ENCODE measurements around the gene RECK.

RECK gene

DNA sequence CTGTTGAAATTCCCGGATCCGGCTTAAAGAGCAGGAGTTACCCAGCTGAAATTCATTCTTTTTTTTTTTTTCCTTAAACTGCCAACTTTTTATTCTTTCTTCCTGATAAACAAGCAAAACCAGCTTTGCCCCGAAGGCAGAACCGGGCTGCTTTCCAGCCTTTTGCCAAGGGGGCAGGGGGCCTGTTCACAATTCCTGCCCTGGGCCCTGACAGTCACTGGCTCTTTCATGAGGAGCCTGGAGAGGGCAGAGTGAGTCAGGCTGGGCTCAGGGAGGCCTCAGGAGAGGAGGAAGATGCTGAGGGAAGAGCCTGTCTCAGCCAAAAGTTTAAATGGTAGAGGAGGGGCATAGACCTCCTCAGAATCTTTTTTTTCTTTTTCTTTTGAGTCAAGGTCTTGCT, 104.6 kb downstream of the RECK start:
- Histone ChIP-seq H3K4me1 (ENCODE audit: insufficient read depth, low read length, poor library complexity, severe bottlenecking) (peaks cover 85% of the 10 kb centered on the region), H2AFZ (ENCODE audit: low read length) (no peak overlapping the region), H3K36me3 (ENCODE audit: insufficient read depth, low read length) (no peaks in the 10 kb centered on the region), H3K9ac (ENCODE audit: low read depth, low read length, poor library complexity, severe bottlenecking) (peak overlapping the region; percentile 41), H3K9me3 (ENCODE audit: insufficient read depth, low read depth, low read length) (no peaks in the 10 kb centered on the region), H3K27me3 (ENCODE audit: insufficient read depth, low read length, poor library complexity, severe bottlenecking) (no peaks in the 10 kb centered on the region), H4K20me1 (ENCODE audit: insufficient read depth, low read length, poor library complexity, severe bottlenecking) (peaks cover 9% of the 10 kb centered on the region), H3K9me2 (replicated peaks; ENCODE audit: low read depth, low read length) (no peaks in the 10 kb centered on the region), H3K4me3 (ENCODE audit: low read length, poor library complexity, severe bottlenecking) (no peak overlapping the region), H3F3A (ENCODE audit: low read depth) (no peaks in the 10 kb centered on the region), H3K4me2 (ENCODE audit: low read depth, low read length, poor library complexity, severe bottlenecking) (peak overlapping the region; percentile 90), H3K79me2 (ENCODE audit: insufficient read depth, low read length) (peaks cover 75% of the 10 kb centered on the region)
- TF ChIP-seq EZH2phosphoT487 (IDR thresholded peaks at IDR 0.05; ENCODE audit: borderline replicate concordance): no peak
- TF ChIP-seq, protein P1, sequence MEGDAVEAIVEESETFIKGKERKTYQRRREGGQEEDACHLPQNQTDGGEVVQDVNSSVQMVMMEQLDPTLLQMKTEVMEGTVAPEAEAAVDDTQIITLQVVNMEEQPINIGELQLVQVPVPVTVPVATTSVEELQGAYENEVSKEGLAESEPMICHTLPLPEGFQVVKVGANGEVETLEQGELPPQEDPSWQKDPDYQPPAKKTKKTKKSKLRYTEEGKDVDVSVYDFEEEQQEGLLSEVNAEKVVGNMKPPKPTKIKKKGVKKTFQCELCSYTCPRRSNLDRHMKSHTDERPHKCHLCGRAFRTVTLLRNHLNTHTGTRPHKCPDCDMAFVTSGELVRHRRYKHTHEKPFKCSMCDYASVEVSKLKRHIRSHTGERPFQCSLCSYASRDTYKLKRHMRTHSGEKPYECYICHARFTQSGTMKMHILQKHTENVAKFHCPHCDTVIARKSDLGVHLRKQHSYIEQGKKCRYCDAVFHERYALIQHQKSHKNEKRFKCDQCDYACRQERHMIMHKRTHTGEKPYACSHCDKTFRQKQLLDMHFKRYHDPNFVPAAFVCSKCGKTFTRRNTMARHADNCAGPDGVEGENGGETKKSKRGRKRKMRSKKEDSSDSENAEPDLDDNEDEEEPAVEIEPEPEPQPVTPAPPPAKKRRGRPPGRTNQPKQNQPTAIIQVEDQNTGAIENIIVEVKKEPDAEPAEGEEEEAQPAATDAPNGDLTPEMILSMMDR (conservative IDR thresholded peaks at IDR 0.05; ENCODE audit: low read length): 0 out of 2 replicates have a peak, but pooled peaks have one; percentile 23

DNA sequence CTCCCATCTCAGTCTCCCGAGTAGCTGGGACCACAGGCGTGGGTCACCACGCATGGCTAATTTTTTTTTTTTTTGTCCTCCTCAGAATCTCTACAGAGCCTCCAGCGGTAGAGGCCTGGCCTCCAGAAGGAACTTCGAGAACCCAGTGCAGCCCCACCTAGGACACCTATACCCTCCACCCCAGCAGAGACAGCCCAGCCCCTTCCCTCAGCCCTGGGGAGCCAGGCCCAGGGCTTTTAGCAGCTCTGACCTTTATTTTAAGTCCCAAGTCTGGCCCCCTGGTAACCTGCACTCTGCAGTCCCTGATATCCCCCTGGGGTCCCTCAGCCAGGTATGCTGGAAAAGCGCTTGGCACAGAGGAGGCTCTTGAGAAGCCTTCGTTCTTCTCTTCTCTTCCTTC, 105.0 kb downstream of the RECK start:
- no peak overlapping the region for H3K9ac ChIP-seq (ENCODE audit: low read depth, low read length, poor library complexity, severe bottlenecking)
- H3K9me2 ChIP-seq (replicated peaks; ENCODE audit: low read depth, low read length): no peaks in the 10 kb centered on the region
- no peaks in the 10 kb centered on the region for H3K9me3 ChIP-seq (ENCODE audit: insufficient read depth, low read depth, low read length)
- no peak overlapping the region for H3K4me3 ChIP-seq (ENCODE audit: low read length, poor library complexity, severe bottlenecking)
- H3F3A ChIP-seq (ENCODE audit: low read depth): no peaks in the 10 kb centered on the region
- no peak for TF ChIP-seq EZH2phosphoT487 (IDR thresholded peaks at IDR 0.05; ENCODE audit: borderline replicate concordance)
- TF ChIP-seq, protein P1 (conservative IDR thresholded peaks at IDR 0.05; ENCODE audit: low read length): no peak
- peak overlapping the region; percentile 90 for H3K4me2 ChIP-seq (ENCODE audit: low read depth, low read length, poor library complexity, severe bottlenecking)
- no peaks in the 10 kb centered on the region for H3K27me3 ChIP-seq (ENCODE audit: insufficient read depth, low read length, poor library complexity, severe bottlenecking)
- H3K79me2 ChIP-seq (ENCODE audit: insufficient read depth, low read length): peaks cover 74% of the 10 kb centered on the region
- H4K20me1 ChIP-seq (ENCODE audit: insufficient read depth, low read length, poor library complexity, severe bottlenecking): peaks cover 9% of the 10 kb centered on the region
- H2AFZ ChIP-seq (ENCODE audit: low read length): no peak overlapping the region
- peaks cover 85% of the 10 kb centered on the region for H3K4me1 ChIP-seq (ENCODE audit: insufficient read depth, low read length, poor library complexity, severe bottlenecking)
- H3K36me3 ChIP-seq (ENCODE audit: insufficient read depth, low read length): no peaks in the 10 kb centered on the region

DNA sequence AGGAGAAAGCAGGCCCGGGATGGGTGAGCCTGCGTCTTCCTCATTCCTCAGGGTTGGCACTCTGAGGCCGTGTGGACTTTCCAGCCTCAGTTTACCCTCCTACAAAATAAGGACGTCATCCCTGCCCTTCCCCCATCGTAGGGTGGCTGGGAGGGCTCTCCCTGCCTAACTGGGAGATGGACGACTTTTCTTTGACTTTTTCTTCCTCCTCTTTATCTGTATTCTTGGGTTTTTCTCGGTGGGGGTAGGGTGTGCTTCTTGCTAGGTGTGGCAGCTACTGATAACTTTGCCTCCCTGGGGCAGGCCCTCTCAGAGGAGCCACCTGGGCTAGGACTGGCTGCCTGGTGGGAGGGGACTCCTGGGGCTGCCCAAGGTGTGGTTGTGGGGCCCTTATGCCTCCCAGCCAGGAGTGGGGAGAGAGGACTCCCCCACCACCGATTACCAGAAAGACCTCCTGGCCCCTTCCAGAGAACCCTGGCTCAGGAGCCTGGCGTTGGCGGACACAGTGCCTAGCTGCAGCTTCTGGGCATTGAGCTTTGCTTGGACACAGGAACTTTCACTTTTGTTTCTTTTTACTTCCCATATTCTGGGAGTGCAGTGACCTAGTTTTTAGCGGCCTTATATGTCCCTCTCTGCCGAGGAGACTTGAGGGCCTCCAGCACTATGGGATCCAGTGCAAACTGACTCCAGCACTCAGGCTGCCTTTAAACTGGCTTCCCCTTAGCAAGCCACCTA, 106.0 kb downstream of the RECK start:
- no peaks in the 10 kb centered on the region for H3K9me3 ChIP-seq (ENCODE audit: insufficient read depth, low read depth, low read length)
- H2AFZ ChIP-seq (ENCODE audit: low read length): no peak overlapping the region
- no peaks in the 10 kb centered on the region for H3K9me2 ChIP-seq (replicated peaks; ENCODE audit: low read depth, low read length)
- H3K27me3 ChIP-seq (ENCODE audit: insufficient read depth, low read length, poor library complexity, severe bottlenecking): no peaks in the 10 kb centered on the region
- H3K9ac ChIP-seq (ENCODE audit: low read depth, low read length, poor library complexity, severe bottlenecking): peak overlapping the region; percentile 79
- TF ChIP-seq EZH2phosphoT487 (IDR thresholded peaks at IDR 0.05; ENCODE audit: borderline replicate concordance): no peak
- TF ChIP-seq, protein P1 (conservative IDR thresholded peaks at IDR 0.05; ENCODE audit: low read length): no peak
- no peaks in the 10 kb centered on the region for H3K36me3 ChIP-seq (ENCODE audit: insufficient read depth, low read length)
- H4K20me1 ChIP-seq (ENCODE audit: insufficient read depth, low read length, poor library complexity, severe bottlenecking): peaks cover 3% of the 10 kb centered on the region
- peaks cover 65% of the 10 kb centered on the region for H3K79me2 ChIP-seq (ENCODE audit: insufficient read depth, low read length)
- peak overlapping the region; percentile 72 for H3K4me3 ChIP-seq (ENCODE audit: low read length, poor library complexity, severe bottlenecking)
- H3F3A ChIP-seq (ENCODE audit: low read depth): no peaks in the 10 kb centered on the region
- peak overlapping the region; percentile 90 for H3K4me2 ChIP-seq (ENCODE audit: low read depth, low read length, poor library complexity, severe bottlenecking)
- H3K4me1 ChIP-seq (ENCODE audit: insufficient read depth, low read length, poor library complexity, severe bottlenecking): peaks cover 76% of the 10 kb centered on the region
